ENCODE measurements around the gene LANCL2. TPM values are rescaled to one million over a fixed set of nuclear protein-coding genes. Genes with fewer than 3 reads are reported as not detected.
"Not testable (repeated sequence)": the region's sequence is repeated elsewhere in the genome, so short reads cannot be mapped to it uniquely, and the experiment has no call there.

The LANCL2 gene
- total and polyA plus RNA-seq, 2 experiments from 2014 or later, result 11.7 to 13.8 TPM

DNA sequence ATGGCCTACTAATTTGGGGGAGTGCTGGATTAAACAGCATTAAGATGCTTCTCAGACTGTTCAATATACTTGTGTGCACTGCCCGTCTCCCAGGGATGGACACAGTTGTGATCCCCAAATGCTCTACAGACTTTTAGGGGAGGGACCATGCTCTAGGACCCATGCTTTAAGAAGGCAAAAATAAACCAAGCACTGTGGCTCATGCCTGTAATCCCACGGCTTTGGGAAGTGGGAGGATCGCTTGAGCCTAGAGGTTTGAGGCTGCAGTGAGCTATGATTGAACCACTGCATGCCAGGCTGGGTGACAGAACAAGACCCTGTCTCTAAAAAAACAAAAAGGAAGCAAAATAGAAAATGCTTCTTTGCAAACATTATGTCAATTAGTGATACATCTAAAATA, 104.6 kb downstream of the LANCL2 start:
- WGBS, 2 experiments (ENCODE audit: low coverage in 1 of 2, low lambda C conversion rate in 2 of 2, missing lambda C conversion rate in 2 of 2), result 91 to 95% methylated on average over 3 of the region's 3 CpGs
- TF ChIP-seq EZH2 (IDR thresholded peaks at IDR 0.05; ENCODE audit: insufficient read depth, poor library complexity, severe bottlenecking) (no peak), EZH2phosphoT487 (IDR thresholded peaks at IDR 0.05; ENCODE audit: insufficient read depth, low read depth) (no peak)

DNA sequence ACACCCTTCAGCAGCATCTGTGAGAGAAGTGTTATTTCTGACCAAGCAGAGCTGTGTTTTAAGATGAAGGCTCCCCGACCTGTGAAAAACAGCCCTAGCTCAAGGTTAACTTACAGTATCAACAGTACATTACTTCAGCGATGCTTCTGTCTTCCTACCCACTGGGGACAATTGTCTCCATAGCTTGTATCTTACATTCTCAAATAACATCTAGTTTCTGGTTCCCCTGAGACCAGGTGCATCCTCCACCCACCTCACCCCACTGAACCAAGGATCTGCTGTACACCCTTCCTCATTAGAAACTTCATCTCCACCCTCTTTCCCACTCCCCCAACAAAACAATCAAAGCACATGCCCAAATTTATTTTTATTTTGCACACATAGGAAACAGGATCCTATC, 105.1 kb downstream of the LANCL2 start:
- 0 out of 2 replicates have a peak, but pooled peaks cover 1% of the 10 kb centered on the region for H3K36me3 ChIP-seq (ENCODE audit: low read depth)
- H3K9me3 ChIP-seq (ENCODE audit: low read depth), result no peaks in the 10 kb centered on the region
- H3F3A ChIP-seq (ENCODE audit: insufficient read depth), result no peaks in the 10 kb centered on the region
- H4K20me1 ChIP-seq (ENCODE audit: insufficient read depth), result no peaks in the 10 kb centered on the region
- no peak overlapping the region for H3K27ac ChIP-seq
- TF ChIP-seq EZH2 (IDR thresholded peaks at IDR 0.05; ENCODE audit: insufficient read depth, poor library complexity, severe bottlenecking) (no peak), EZH2phosphoT487 (IDR thresholded peaks at IDR 0.05; ENCODE audit: insufficient read depth, low read depth) (no peak)
- H3K9ac ChIP-seq, result no peak overlapping the region
- no peak for DNase-seq
- H3K4me3 ChIP-seq, result no peak overlapping the region
- H3K79me2 ChIP-seq (ENCODE audit: insufficient read depth), result no peaks in the 10 kb centered on the region
- H3K27me3 ChIP-seq (replicated peaks; ENCODE audit: insufficient read depth), result no peaks in the 10 kb centered on the region
- in situ Hi-C loops (cut with MboI), result no loop called here
- H3K9me2 ChIP-seq (ENCODE audit: insufficient read depth), result no peaks in the 10 kb centered on the region
- H2AFZ ChIP-seq, result no peak overlapping the region
- no peaks in the 10 kb centered on the region for H3K4me1 ChIP-seq (ENCODE audit: insufficient read depth)
- 96 to 99% methylated on average over 2 of the region's 2 CpGs for WGBS, 2 experiments (ENCODE audit: low coverage in 1 of 2, low lambda C conversion rate in 2 of 2, missing lambda C conversion rate in 2 of 2)
- H3K4me2 ChIP-seq (ENCODE audit: unreplicated experiment), result no peak overlapping the region

More for the DNA sequence above, 104.6 kb downstream of the LANCL2 start:
- Histone ChIP-seq H3K27me3 (replicated peaks; ENCODE audit: insufficient read depth) (no peaks in the 10 kb centered on the region), H4K20me1 (ENCODE audit: insufficient read depth) (no peaks in the 10 kb centered on the region), H3K9me3 (ENCODE audit: low read depth) (no peaks in the 10 kb centered on the region), H3K9me2 (ENCODE audit: insufficient read depth) (no peaks in the 10 kb centered on the region), H2AFZ (no peak overlapping the region), H3K79me2 (ENCODE audit: insufficient read depth) (no peaks in the 10 kb centered on the region), H3K4me2 (ENCODE audit: unreplicated experiment) (no peak overlapping the region), H3K4me3 (no peak overlapping the region), H3K36me3 (ENCODE audit: low read depth) (0 out of 2 replicates have a peak, but pooled peaks cover 6% of the 10 kb centered on the region), H3K9ac (no peak overlapping the region), H3K4me1 (ENCODE audit: insufficient read depth) (no peaks in the 10 kb centered on the region), H3F3A (ENCODE audit: insufficient read depth) (no peaks in the 10 kb centered on the region), H3K27ac (no peak overlapping the region)
- DNase-seq, result no peak
- in situ Hi-C loops (cut with MboI), result no loop called here

- H3K79me2 ChIP-seq (ENCODE audit: insufficient read depth); H2AFZ ChIP-seq; H3K27ac ChIP-seq; H3K9me3 ChIP-seq (ENCODE audit: low read depth); H3K27me3 ChIP-seq (replicated peaks; ENCODE audit: insufficient read depth); H3K4me1 ChIP-seq (ENCODE audit: insufficient read depth); H3K4me3 ChIP-seq; H4K20me1 ChIP-seq (ENCODE audit: insufficient read depth); H3K9me2 ChIP-seq (ENCODE audit: insufficient read depth); DNase-seq; H3K9ac ChIP-seq; in situ Hi-C loops (cut with MboI); H3K4me2 ChIP-seq (ENCODE audit: unreplicated experiment); H3K36me3 ChIP-seq (ENCODE audit: low read depth); H3F3A ChIP-seq (ENCODE audit: insufficient read depth): not testable (repeated sequence)
- WGBS, 2 experiments (ENCODE audit: low coverage in 1 of 2, low lambda C conversion rate in 2 of 2, missing lambda C conversion rate in 2 of 2), result 90 to 94% methylated on average over 4 to 5 of the region's 9 CpGs
Measured at GRCh38 chr7:55471594-55471993, 106.5 kb downstream of the LANCL2 start.

- H3K27ac ChIP-seq; H4K20me1 ChIP-seq (ENCODE audit: insufficient read depth); H3K36me3 ChIP-seq (ENCODE audit: low read depth); H3K4me1 ChIP-seq (ENCODE audit: insufficient read depth); H3K27me3 ChIP-seq (replicated peaks; ENCODE audit: insufficient read depth); H3F3A ChIP-seq (ENCODE audit: insufficient read depth); H3K79me2 ChIP-seq (ENCODE audit: insufficient read depth); H2AFZ ChIP-seq; H3K4me3 ChIP-seq; in situ Hi-C loops (cut with MboI); H3K9ac ChIP-seq; H3K9me2 ChIP-seq (ENCODE audit: insufficient read depth); H3K9me3 ChIP-seq (ENCODE audit: low read depth); DNase-seq; H3K4me2 ChIP-seq (ENCODE audit: unreplicated experiment): not testable (repeated sequence)
- 100% methylated on average over 4 of the region's 14 CpGs; no CpG with 5 or more reads in 1 of the 2 experiments for WGBS, 2 experiments (ENCODE audit: low coverage in 1 of 2, low lambda C conversion rate in 2 of 2, missing lambda C conversion rate in 2 of 2)
Measured at GRCh38 chr7:55472406-55472805, 107.3 kb downstream of the LANCL2 start.

- no peak for TF ChIP-seq EZH2 (IDR thresholded peaks at IDR 0.05; ENCODE audit: insufficient read depth, poor library complexity, severe bottlenecking)
- TF ChIP-seq EZH2phosphoT487 (IDR thresholded peaks at IDR 0.05; ENCODE audit: insufficient read depth, low read depth), result no peak
- Histone ChIP-seq H3K27ac (no peak overlapping the region), H3K36me3 (ENCODE audit: low read depth) (no peaks in the 10 kb centered on the region), H3K27me3 (replicated peaks; ENCODE audit: insufficient read depth) (no peaks in the 10 kb centered on the region), H3K9me2 (ENCODE audit: insufficient read depth) (no peaks in the 10 kb centered on the region), H3K4me2 (ENCODE audit: unreplicated experiment) (no peak overlapping the region), H3K79me2 (ENCODE audit: insufficient read depth) (no peaks in the 10 kb centered on the region), H2AFZ (no peak overlapping the region), H3F3A (ENCODE audit: insufficient read depth) (peaks cover 10% of the 10 kb centered on the region), H4K20me1 (ENCODE audit: insufficient read depth) (no peaks in the 10 kb centered on the region), H3K4me1 (ENCODE audit: insufficient read depth) (peaks cover 14% of the 10 kb centered on the region), H3K9ac (no peak overlapping the region), H3K9me3 (ENCODE audit: low read depth) (no peaks in the 10 kb centered on the region), H3K4me3 (no peak overlapping the region)
- 94 to 95% methylated on average over 24 to 25 of the region's 25 CpGs for WGBS, 2 experiments (ENCODE audit: low coverage in 1 of 2, low lambda C conversion rate in 2 of 2, missing lambda C conversion rate in 2 of 2)
- in situ Hi-C loops (cut with MboI), result no loop called here
- no peak for DNase-seq
Measured at GRCh38 chr7:55472928-55473725, 108.0 kb downstream of the LANCL2 start.

Measured in GM23248 (cell line).